GM21360 (cell line): ENCODE results near the gene CCNQ.

ENCODE experiments used
- ATAC-seq: cut with Tn5 transposase; IDR thresholded peaks from one replicate; pipeline ENCODE4 v1.9.1; 2021; ENCODE audit warnings: mild to moderate bottlenecking, moderate library complexity; ENCODE audit not compliant: unreplicated experiment

The CCNQ gene

DNA sequence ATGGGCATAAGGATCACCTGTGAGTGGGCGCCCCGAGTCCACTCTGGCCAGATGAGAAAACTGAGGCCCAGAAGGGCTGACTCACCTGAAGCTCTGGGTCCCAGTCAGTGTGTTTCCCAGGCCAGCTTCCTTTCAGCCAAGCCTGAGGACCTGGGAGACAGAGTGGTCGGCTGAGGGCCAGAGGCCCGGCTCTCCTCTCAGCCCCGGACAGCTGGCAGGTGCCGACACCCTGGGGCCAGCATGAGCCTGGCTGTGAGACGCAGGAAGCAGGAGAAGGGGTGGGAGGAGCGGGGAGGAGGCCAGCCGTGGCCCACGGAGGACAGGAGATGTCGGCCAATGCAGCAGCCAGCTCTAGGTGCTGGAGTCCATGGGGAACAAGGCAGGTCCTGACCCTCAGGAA lies 52.6 kb downstream of the CCNQ start:
- no peak for ATAC-seq

DNA sequence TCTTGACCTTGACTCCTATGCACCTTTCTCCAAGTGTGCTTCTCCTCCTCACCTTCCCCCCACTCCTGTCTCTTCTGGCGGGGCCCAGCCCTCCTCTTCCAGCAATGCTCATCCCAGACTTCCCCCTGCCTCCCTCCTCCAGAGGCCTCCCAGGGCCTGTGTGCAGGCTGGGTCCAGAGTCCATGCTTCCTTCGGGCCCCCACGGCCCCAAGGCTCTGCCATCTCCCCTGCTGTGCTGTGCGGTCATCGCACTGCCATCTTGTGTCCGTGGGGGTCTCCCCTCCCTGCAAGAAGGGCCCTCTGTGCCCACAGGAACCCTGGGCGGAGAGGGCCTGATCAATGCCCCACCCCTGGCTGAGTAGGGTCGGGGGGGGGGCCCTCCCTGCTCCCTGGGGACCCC lies 54.2 kb downstream of the CCNQ start:
- ATAC-seq = no peak

DNA sequence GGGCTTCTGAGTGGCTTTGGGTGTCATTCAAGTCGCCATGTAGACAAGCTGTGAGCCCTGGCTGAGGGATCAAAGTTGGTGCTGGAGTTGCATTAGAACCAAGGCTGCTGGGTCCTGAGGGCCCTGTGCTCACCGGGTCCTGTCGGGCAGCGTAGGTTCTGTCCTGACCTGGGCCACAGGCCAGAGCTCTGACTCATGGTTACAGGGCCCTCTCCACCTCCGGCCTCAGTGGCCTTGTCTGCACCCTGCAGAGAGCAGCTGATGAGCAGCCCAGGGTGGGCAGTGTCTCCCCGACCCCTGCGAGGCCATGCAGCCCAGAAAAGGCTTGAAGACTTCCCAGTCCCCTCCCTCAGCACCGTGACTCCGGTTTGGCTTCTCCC lies 59.0 kb downstream of the CCNQ start:
- no peak for ATAC-seq

DNA sequence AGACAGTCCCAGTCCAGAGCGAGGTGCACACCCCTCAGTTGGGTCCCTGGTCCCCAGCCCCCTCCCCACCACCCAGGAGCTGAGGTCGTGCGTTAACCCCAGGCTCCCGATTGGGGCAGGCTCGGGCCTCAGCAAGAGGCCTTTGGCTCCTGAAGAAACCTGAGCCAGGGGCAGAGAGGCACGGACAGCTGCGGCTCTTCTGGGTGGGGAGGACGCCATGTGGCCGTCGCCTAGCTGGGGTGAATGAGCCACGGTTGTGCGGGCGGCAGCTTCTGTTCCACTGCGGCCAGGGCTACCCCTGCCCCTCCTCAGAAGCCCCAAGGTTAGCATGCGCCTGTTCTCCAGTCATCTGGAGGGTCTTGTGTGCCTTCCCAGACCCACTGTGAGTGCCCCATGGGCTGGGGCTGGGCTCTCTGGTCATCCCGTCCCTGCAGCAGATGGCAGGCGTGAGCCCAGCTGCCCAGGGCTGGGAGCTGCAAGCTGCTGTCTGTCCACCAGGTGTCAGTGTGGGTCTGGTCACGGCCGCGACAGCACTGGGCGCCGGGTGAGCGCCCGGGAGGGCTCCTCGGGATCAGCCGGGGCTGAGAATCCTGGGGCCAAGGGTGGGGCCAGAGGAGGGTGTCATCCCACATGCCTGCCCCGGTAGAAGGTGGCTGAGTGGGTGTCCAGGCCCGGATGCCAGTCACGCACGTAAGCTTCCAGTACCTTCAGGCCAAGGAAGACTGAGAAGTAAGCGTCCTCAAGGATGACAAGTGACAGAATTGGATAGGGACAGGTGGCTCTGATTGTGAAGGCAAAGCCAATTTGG lies 59.6 kb downstream of the CCNQ start:
- ATAC-seq = peak; percentile 84

DNA sequence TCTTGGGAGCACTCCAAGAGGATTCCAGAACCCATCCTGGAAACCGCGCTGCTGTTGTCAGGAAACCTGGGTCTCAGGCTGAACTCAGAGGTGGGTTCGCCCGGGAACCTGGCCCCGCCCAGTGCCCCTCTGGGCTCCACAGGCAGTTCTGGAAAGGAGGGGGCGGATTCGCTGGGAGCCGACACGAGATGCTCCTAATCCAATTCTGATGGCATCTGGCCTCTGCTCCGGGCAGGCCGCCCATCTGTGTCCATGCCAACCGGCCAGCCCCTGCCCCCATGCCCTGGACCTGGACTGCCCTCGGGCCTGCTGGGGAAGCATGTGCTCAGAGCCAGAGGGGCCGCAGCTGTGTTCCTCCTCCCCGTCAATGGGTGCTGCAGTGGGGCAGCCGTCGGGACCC lies 60.5 kb downstream of the CCNQ start:
- ATAC-seq = no peak
